ENCODE data around the gene GLI1. TPM values are rescaled to one million over a fixed set of nuclear protein-coding genes. Genes with fewer than 3 reads are reported as not detected.
A peak's percentile ranks its signal among the peaks of the same experiment; 100 is the strongest.
"Not testable (repeated sequence)": the region's sequence is repeated elsewhere in the genome, so short reads cannot be mapped to it uniquely, and the experiment has no call there.

GLI1 gene
- polyA plus RNA-seq, 4 donors, result 15.0 to 31.1 (median 19.3) TPM

DNA sequence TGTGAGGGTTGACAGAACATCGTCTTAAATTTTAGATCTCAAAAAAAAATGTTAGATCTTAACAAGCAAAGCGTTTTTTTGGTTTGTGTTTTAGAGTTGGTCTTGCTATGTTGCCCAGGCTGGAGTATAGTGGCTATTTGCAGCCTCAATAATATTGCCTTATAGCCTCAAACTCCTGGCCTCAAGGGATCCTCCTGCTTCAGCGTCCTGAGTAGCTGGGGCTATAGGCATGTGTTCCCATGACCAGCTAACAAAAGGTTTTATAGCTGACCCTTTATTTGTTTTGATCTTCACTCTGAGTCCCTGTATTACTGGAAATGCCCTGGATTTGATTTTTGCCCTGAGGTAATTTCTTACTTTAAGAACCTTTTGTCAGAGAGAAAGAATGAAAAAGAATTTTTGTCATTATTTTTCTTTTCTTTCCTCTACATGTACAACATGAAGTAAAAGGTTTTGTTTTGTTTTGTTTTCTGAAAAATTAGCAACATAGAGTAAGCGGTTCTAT, 19.8 kb upstream of the GLI1 start:
- DNase-seq (ENCODE audit: low read depth in 4 of 4, low spot score in 2 of 4), result no peak

DNA sequence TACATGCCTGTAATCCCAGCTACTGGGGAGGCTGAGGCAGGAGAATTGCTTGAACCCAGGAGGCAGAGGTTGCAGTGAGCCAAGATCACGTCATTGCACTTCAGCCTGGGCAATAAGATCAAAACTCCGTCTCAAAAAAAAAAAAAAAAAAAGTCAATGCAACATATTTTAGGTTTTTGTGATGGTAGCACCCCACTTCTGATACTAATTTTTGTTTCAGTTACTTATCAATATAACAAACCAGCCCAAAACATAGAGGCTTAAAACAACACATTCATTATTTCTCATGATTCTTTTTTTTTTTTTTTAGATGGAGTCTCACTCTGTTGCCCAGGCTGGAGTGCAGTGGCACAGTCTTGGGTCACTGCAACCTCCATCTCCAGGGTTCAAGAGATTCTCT, 18.2 kb upstream of the GLI1 start:
- DNase-seq (ENCODE audit: low read depth in 4 of 4, low spot score in 2 of 4), result not testable (repeated sequence)

DNA sequence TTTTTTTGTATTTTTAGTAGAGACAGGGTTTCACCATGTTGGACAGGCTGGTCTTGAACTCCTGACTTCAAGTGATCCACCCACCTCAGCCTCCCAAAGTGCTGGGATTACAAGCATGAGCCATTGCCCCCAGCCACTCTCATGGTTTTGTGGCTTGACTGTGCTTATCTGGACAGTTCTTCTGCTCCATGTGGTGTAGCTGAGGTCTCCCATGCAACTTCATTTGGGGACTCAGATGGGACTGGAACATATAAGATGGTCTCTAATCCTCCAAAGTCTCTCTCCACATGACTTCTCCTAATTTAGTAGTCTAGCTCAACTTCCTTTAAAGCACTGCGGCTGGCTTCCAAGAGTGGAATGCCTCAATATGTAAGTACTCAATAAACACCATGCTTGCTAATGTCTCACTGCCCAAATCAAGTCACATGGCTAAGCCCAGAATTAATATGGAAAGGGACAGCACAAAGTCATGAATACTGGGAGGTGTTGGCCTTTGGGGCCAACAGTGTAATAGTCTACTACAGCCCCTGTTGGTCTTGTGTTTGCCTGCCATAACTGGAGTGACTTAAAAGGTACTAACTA, 17.6 kb upstream of the GLI1 start:
- DNase-seq (ENCODE audit: low read depth in 4 of 4, low spot score in 2 of 4), result no peak

DNA sequence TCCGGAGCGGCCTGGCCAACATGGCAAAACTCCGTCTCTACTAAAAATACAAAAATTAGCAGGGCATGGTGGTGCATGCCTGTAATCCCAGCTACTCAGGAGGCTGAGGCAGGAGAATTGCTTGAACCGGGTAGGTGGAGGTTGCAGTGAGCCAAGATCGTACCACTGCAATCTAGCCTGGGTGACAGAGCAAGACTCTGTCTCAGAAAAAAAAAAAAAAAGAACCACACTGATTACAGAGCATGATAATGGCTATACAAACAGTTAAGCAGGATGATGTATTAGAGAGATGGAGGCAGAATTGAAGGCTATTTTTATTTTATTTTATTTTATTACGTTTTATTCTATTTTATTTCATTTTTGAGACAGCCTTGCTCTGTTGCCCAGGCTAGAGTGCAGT, 15.2 kb upstream of the GLI1 start:
- DNase-seq (ENCODE audit: low read depth in 4 of 4, low spot score in 2 of 4), result not testable (repeated sequence)

DNA sequence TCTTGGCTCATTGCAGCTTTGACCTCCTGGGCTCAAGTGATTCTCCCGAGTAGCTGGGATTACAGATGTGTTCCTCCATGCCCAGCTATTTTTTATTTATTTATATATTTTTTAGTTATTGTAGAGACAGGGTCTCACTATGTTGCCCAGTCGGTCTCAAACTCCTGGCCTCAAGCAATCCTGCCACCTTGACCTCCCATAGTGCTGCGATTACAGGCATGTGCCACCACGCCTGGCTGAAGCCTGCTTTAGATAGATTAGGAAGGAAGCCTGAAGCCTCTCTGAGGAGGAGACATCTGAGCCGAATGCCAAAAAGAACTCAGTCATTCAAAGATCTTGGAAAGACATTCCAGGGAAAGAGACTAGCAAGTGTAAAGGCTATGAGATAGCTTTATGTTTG, 14.8 kb upstream of the GLI1 start:
- no peak for DNase-seq (ENCODE audit: low read depth in 4 of 4, low spot score in 2 of 4)

DNA sequence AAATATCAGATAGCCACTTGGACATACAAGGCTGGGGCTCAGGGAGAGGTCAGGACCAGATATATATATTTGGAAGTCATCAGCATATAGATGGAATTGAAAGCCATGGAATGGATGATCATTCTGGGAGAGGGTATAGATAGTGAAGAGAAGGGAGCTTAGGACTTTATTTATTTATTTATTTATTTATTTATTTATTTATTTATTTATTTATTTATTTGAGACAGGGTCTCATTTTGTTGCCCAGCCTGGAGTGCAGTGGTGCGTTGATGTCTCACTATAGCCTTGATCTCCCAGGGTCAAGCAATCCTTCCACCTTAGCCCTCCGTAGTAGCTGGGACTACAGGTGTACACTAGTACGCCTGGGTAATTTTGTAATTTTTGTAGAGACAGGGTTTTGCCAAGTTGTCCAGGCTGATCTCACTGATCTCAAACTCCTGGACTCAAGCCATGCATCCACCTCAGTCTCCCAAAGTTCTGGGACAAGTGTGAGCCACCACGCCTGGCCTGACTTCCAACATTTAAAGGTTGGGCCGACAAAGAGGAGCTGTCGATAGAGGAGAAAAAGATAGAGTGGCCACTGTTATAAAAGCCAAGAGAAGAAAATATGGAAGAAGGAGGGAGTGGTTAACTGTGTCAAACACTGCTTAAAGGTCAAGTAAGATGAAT, 13.2 kb upstream of the GLI1 start:
- no peak for DNase-seq (ENCODE audit: low read depth in 4 of 4, low spot score in 2 of 4)

DNA sequence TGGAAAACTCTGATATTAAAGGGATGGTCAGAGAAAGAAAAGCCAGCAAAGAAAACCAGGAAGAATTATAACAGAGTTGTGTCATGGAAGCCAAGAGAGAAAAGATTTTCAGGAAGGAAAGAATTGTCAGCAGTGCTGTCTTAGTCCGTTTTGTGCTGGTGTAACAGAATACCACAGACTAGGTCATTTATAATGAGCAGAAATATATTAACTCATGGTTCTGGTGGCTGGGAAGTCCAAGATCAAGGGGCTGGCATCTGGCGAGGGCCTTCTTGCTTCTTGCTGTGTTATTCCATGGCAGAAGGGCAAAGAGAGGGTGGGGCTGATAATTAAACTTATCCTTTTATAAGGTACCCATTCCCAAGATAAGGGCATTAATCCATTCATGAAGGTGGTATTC, 10.9 kb upstream of the GLI1 start:
- no peak for DNase-seq (ENCODE audit: low read depth in 4 of 4, low spot score in 2 of 4)

DNA sequence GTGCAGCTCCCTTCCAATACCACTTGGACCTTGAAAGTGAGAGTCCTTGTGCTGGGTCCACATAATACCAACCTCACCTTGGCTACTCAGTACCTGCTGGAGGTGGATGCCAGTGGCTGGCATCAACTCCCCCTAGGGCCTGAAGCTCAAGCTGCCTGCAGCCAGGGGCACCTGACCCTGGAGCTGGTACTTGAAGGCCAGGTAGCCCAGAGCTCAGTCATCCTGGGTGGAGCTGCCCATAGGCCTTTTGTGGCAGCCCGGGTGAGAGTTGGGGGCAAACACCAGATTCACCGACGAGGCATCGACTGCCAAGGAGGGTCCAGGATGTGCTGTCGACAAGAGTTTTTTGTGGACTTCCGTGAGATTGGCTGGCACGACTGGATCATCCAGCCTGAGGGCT, 10.2 kb upstream of the GLI1 start:
- no peak for DNase-seq (ENCODE audit: low read depth in 4 of 4, low spot score in 2 of 4)

DNA sequence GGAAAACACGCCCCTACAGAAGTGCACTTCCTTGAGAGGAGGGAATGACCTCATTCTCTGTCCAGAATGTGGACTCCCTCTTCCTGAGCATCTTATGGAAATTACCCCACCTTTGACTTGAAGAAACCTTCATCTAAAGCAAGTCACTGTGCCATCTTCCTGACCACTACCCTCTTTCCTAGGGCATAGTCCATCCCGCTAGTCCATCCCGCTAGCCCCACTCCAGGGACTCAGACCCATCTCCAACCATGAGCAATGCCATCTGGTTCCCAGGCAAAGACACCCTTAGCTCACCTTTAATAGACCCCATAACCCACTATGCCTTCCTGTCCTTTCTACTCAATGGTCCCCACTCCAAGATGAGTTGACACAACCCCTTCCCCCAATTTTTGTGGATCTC, 9.5 kb upstream of the GLI1 start:
- no peak for DNase-seq (ENCODE audit: low read depth in 4 of 4, low spot score in 2 of 4)

DNA sequence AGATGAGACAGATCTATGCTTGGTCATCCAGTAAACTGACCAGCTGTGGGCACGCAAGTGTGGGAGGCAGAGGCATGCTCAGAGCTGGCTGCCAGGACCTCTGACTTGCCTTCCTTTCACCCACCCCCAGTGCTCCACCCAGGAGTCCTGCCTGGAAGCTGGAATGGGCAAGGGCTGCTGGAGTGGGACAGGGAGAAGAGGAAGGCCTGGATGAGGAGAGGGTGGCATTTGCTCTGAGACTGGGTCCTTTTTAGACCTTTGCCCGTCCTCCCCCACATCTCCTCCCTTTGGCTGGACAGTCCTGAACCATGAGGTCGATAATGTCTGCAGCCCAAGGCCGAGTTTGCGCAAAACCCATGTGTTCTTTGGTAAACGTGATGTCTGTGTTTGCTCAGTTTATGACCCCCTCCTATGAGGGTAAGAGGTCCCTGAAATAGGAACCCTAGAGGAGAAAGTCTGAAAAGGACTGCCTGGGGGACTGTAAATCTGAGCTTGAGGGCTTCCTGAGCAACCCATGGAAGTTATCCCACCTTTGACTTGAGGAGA, 8.3 kb upstream of the GLI1 start:
- no peak for DNase-seq (ENCODE audit: low read depth in 4 of 4, low spot score in 2 of 4)

DNA sequence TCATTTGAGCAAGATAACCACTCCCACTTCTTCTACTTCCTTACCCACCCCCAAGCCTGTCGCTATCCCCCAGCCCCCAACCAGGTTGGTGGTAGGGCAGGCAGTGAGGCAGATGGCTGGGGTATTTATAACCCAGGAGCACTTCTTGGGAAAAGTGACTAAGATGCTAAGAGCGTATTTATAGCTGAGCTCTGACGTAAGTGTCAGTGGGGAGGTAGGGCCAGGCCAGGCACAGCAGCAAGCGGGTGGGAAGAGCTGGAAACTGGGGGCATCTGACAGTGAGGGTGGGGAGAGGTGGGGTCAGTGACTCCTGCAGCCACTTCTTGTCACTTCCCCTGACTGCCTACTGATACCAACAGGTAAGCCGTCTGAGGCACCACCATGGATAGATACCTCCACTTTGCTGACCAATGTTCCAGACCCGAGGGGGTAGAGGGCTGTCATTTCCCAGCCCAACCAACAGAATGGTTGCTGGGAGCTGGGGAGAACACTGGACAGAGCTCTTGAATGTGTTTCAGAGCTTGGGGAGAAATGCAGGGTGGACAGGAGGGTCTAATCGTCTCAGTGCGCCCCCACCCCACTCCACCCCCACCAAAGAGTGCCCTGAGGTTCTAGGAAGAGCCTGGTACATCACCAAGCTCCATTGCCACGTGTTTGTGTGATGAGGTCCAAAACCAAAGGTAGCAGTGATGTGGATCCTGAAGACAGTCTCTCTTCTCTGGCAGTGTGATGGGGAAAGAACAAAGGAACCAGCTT, 7.2 kb upstream of the GLI1 start:
- no peak for DNase-seq (ENCODE audit: low read depth in 4 of 4, low spot score in 2 of 4)

DNA sequence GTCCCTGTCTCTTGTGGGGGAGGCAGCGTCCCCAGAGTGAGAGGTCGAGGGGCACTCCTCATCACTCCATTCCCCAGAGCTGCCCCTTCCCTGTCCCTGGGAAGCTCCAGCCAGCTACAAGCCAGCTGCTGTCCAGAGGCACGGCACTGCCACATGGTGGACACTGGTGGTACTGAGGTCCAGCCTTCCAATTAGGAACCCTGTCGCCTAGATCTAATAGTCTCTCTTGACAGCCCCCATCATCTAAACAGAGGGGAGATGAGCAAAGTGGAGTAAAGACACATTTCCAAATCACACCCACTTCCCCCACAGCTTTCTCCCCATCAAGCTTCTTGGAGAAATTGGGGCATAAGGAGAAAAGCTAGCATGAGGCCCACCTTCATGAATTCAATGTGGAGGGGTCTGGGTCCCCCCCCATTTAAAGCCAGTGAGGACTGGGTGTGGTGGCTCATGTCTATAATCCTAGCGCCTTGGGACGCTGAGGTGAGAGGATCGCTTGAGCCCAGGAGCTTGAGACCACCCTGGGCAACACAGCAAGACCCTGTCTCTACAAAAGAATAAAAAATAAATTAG, 6.6 kb upstream of the GLI1 start:
- peak in 1 of 4 donors; percentile 68 for DNase-seq (ENCODE audit: low read depth in 4 of 4, low spot score in 2 of 4)

DNA sequence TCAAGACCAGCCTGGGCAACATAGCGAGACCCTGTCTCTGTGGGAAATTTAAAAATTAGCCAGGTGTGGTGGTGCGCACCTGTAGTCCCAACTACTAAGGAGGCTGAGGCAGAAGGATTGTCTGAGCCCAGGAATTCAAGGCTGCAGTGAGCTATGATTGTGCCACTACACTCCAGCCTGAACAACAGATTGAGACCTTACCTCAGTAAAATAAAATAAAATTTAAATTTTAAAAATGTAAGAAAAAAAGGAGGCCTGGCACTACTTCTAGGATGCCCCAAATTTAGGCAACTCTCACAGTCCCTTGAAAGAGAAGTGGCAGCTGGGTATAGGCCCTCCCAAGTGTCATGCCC, 5.4 kb upstream of the GLI1 start:
- no peak for DNase-seq (ENCODE audit: low read depth in 4 of 4, low spot score in 2 of 4)

DNA sequence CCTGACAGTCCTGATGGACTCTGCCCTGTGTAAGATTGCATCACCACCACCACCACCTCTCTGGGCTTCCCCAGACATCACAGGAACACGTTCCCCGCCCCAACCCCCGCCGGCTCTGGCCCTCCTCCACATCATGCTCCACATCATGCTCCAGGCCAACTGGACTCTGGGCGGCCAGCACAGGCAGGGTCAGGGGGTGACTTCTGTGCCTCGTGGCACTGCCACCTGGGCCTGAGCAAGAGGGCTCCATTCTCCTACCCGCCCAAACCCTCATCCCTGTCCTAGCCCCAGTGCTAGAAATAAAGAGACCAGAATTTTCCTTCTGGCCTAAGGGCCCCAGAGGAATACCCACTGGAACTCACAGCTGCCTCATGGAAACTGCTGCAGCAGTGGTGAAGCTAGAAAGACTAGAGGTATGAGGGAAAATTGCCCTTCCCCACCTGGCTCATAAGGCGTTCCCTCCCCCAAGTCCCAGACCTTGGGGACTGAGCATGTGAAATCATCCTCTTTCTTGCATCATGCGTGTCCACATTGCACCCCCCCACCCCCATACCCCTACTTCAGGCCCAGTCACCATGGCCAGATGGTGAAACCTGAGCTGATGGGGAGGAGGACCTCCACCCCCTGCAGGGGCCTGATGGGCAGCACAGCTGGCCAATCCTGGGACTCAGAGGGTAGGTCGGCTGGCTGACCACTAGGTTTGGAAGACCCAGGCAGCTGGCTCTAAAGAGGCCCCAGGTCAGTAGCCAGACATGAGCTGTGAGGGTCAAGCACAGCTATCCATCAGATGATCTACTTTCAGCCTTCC, 4.8 kb upstream of the GLI1 start, which contains the start of gene INHBE:
INHBE (plus strand) TSS at position 742 of the 808 bp plus-strand sequence. CDS start 230 bp downstream, outside the sequence.
- DNase-seq (ENCODE audit: low read depth in 4 of 4, low spot score in 2 of 4), result no peak

DNA sequence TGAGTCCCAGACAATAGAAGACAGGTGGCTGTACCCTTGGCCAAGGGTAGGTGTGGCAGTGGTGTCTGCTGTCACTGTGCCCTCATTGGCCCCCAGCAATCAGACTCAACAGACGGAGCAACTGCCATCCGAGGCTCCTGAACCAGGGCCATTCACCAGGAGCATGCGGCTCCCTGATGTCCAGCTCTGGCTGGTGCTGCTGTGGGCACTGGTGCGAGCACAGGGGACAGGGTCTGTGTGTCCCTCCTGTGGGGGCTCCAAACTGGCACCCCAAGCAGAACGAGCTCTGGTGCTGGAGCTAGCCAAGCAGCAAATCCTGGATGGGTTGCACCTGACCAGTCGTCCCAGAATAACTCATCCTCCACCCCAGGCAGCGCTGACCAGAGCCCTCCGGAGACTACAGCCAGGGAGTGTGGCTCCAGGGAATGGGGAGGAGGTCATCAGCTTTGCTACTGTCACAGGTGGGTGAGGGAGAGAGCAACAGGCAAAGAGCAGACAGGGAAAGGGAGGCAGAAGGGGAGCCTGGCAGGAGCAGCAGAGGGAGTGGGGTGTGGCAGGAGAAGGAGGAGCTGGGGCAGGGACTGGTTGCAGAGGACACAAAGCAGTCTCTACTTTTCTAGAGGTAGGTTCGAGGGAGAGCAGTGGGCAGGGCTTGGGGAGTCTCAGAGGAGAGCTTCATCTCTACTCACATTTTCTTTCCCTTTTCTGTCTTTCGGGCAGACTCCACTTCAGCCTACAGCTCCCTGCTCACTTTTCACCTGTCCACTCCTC, 4.0 kb upstream of the GLI1 start:
- DNase-seq (ENCODE audit: low read depth in 4 of 4, low spot score in 2 of 4), result no peak

DNA sequence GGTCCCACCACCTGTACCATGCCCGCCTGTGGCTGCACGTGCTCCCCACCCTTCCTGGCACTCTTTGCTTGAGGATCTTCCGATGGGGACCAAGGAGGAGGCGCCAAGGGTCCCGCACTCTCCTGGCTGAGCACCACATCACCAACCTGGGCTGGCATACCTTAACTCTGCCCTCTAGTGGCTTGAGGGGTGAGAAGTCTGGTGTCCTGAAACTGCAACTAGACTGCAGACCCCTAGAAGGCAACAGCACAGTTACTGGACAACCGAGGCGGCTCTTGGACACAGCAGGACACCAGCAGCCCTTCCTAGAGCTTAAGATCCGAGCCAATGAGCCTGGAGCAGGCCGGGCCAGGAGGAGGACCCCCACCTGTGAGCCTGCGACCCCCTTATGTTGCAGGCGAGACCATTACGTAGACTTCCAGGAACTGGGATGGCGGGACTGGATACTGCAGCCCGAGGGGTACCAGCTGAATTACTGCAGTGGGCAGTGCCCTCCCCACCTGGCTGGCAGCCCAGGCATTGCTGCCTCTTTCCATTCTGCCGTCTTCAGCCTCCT, 3.4 kb upstream of the GLI1 start:
- DNase-seq (ENCODE audit: low read depth in 4 of 4, low spot score in 2 of 4), result no peak

DNA sequence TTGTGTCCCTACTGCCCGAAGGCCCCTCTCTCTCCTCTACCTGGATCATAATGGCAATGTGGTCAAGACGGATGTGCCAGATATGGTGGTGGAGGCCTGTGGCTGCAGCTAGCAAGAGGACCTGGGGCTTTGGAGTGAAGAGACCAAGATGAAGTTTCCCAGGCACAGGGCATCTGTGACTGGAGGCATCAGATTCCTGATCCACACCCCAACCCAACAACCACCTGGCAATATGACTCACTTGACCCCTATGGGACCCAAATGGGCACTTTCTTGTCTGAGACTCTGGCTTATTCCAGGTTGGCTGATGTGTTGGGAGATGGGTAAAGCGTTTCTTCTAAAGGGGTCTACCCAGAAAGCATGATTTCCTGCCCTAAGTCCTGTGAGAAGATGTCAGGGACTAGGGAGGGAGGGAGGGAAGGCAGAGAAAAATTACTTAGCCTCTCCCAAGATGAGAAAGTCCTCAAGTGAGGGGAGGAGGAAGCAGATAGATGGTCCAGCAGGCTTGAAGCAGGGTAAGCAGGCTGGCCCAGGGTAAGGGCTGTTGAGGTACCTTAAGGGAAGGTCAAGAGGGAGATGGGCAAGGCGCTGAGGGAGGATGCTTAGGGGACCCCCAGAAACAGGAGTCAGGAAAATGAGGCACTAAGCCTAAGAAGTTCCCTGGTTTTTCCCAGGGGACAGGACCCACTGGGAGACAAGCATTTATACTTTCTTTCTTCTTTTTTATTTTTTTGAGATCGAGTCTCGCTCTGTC, 2.7 kb upstream of the GLI1 start:
- no peak for DNase-seq (ENCODE audit: low read depth in 4 of 4, low spot score in 2 of 4)

DNA sequence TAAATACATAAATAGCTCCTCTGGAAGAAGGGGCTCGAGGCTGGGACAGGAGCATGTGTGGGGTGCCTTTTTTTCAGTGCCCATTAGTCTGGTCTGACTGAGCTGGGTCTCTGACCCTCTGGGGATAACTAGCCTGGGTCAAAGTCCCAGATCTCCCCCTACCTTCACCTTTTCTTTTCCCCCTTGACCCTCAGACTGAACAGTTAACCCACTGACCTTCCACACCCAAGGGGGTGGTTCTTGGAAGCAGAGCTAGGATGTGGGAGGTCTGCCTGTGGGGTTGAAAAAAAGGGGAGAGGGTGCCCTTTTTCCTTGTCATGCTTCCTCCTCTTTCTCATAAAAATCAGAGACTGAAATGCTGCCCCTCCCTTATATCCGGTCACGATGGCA, 925 bp upstream of the GLI1 start:
- DNase-seq (ENCODE audit: low read depth in 4 of 4, low spot score in 2 of 4), result no peak
